Peyer's patch (tissue), 4 donors: ENCODE results near the gene TANGO2.

Source experiments
- POLR2A ChIP-seq, 2 donors: fragments of 450-650 bp; IDR thresholded peaks; one replicate each; pipeline ENCODE4 v1.5.1; 2017; ENCODE audit warnings: antibody characterized with exemption in 2 of 2, mild to moderate bottlenecking in 2 of 2, moderate library complexity in 2 of 2
- TF ChIP-seq, protein P1 (sequence below), 6 experiments: fragments of 450-650 bp in 4 of 6; fragments of 200-600 bp in 2 of 6; sonication (generic) in 1 of 6; IDR thresholded peaks; one replicate each; pipeline ENCODE4 v1.5.1; 2017 to 2019; ENCODE audit warnings: antibody characterized with exemption in 6 of 6, mild to moderate bottlenecking in 3 of 6, moderate library complexity in 1 of 6

DNA sequence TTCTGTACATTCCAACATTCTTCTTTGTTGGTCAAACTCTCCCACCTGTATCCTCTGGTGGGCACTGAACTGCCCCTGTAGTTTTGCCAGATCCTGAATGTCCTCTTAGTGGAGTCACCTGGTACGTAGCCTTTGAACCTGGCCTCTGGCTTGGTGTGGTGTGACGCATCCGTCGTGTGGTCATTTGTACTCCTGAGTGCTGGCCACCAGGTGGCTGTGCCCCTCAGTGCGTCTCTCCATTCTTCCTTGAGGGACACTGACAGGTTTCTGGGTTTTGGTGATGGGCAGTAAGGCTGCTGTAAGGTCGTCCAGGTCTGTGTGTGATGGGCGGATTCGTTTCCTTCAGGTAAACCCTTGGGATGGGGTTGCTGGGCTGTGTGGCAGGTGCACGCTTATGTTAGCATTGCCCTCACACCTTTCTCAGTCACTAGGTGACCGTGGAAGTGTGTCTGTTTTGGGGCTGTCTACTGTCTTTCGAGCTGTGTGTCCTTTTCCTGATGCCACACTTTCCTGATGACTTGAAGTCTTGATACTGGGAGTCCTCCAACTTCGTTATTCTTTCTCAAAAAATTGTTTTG is 81.4 kb downstream of the TANGO2 start:
- no peak for TF ChIP-seq POLR2A (IDR thresholded peaks at IDR 0.05)
- TF ChIP-seq, protein P1, sequence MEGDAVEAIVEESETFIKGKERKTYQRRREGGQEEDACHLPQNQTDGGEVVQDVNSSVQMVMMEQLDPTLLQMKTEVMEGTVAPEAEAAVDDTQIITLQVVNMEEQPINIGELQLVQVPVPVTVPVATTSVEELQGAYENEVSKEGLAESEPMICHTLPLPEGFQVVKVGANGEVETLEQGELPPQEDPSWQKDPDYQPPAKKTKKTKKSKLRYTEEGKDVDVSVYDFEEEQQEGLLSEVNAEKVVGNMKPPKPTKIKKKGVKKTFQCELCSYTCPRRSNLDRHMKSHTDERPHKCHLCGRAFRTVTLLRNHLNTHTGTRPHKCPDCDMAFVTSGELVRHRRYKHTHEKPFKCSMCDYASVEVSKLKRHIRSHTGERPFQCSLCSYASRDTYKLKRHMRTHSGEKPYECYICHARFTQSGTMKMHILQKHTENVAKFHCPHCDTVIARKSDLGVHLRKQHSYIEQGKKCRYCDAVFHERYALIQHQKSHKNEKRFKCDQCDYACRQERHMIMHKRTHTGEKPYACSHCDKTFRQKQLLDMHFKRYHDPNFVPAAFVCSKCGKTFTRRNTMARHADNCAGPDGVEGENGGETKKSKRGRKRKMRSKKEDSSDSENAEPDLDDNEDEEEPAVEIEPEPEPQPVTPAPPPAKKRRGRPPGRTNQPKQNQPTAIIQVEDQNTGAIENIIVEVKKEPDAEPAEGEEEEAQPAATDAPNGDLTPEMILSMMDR (IDR thresholded peaks at IDR 0.05) = no peak
